Endothelial cell of umbilical vein (primary cell): Measurements from ENCODE around the gene PLBD2. TPM values are rescaled to one million over a fixed set of nuclear protein-coding genes. Genes with fewer than 3 reads are reported as not detected.

ENCODE experiments used
- BruUV-seq: library from RNA; stranded (reverse); fragments of 400-500 nt; replicated peaks from 2 replicates; lab custom pipeline; 2021; lab: Mats Ljungman, UMichigan
- CTCF ChIA-PET: fragments of 300-600, 350-600 bp; sonication (Branson Sonifier 250); formaldehyde crosslinking; loops from one replicate; lab custom pipeline; 2021; ENCODE audit warnings: antibody characterized with exemption, inconsistent platforms; lab: Charles Lee
- POLR2A ChIA-PET: fragments of 300-600, 350-600 bp; sonication (Branson Sonifier 250); formaldehyde crosslinking; loops from one replicate; lab custom pipeline; 2021; ENCODE audit warnings: antibody characterized with exemption, inconsistent platforms; lab: Charles Lee
- DNase-seq: peaks from one replicate; pipeline ENCODE4 v3.0.0-alpha.2; 2011; ENCODE audit warnings: low read depth, low spot score
- FAIRE-seq: peaks from 2 replicates; lab custom pipeline; 2011; peaks lifted over from hg19 to GRCh38; lab: Jason Lieb, UNC
- H2AFZ ChIP-seq: 2 replicates; pipeline ENCODE4 v1.6.0; 2012; ENCODE audit warnings: low read depth, low read length, control low read depth, inconsistent platforms
- H3K27ac ChIP-seq: 2 replicates; pipeline ENCODE4 v1.5.1; 2011; ENCODE audit warnings: low read depth, mild to moderate bottlenecking, control low read depth, low read length, moderate library complexity; ENCODE audit not compliant: insufficient read depth
- H3K27me3 ChIP-seq, 2 experiments: 2 replicates each; pipeline versions ENCODE4 v1.6.0 to v1.6.1; 2011; ENCODE audit warnings: low read length in 2 of 2, mixed read lengths in 1 of 2; ENCODE audit not compliant: control insufficient read depth in 2 of 2, insufficient read depth in 2 of 2
- H3K36me3 ChIP-seq, 2 experiments: 2 replicates in 1 of 2; 3 replicates in 1 of 2; pipeline ENCODE4 v1.5.1; 2011; ENCODE audit warnings: low read length in 2 of 2, mild to moderate bottlenecking in 1 of 2, moderate library complexity in 1 of 2; ENCODE audit not compliant: control insufficient read depth in 2 of 2, insufficient read depth in 2 of 2; ENCODE audit errors: extremely low read depth in 1 of 2
- H3K4me1 ChIP-seq: 3 replicates; pipeline ENCODE4 v1.5.1; 2011; ENCODE audit warnings: mild to moderate bottlenecking, low read length; ENCODE audit not compliant: control insufficient read depth, insufficient read depth; ENCODE audit errors: extremely low read depth
- H3K4me2 ChIP-seq: 2 replicates; pipeline ENCODE4 v1.6.1; 2011; ENCODE audit warnings: low read length, control low read depth, mixed read lengths; ENCODE audit not compliant: insufficient read depth
- H3K4me3 ChIP-seq, 3 experiments: fragments of 200-600 bp in 1 of 3; sonication (generic), shearing (Covaris generic) in 1 of 3; replicated peaks in 1 of 3; 2 replicates each; pipeline ENCODE4 v1.5.1; 2011 to 2016; ENCODE audit warnings: control low read depth in 3 of 3, low read length in 3 of 3, mild to moderate bottlenecking in 2 of 3, inconsistent platforms in 1 of 3, low read depth in 1 of 3, moderate library complexity in 1 of 3; ENCODE audit not compliant: insufficient read depth in 1 of 3
- H3K79me2 ChIP-seq: 2 replicates; pipeline ENCODE4 v1.6.0; 2012; ENCODE audit warnings: low read length, inconsistent platforms; ENCODE audit not compliant: control insufficient read depth, insufficient read depth
- H3K9ac ChIP-seq: replicated peaks from 2 replicates; pipeline ENCODE3; 2011; ENCODE audit warnings: low read length, control low read depth; ENCODE audit not compliant: insufficient read depth; ENCODE audit errors: extremely low read depth
- H3K9me1 ChIP-seq: replicated peaks from 3 replicates; pipeline ENCODE4 v1.6.0; 2011; ENCODE audit warnings: mild to moderate bottlenecking, low read length; ENCODE audit not compliant: control insufficient read depth, insufficient read depth; ENCODE audit errors: extremely low read depth
- H3K9me3 ChIP-seq: replicated peaks from 2 replicates; pipeline ENCODE4 v1.5.1; 2012; ENCODE audit warnings: low read length, inconsistent platforms; ENCODE audit not compliant: control insufficient read depth, insufficient read depth
- H4K20me1 ChIP-seq: replicated peaks from 2 replicates; pipeline ENCODE3; 2011; ENCODE audit warnings: mild to moderate bottlenecking, low read length; ENCODE audit not compliant: control insufficient read depth, insufficient read depth; ENCODE audit errors: extremely low read depth
- EZH2 ChIP-seq: IDR thresholded peaks from 2 replicates; pipeline ENCODE4 v1.6.1; 2012; ENCODE audit warnings: borderline replicate concordance, low read depth, mild to moderate bottlenecking, moderate library complexity, low read length, inconsistent platforms; ENCODE audit not compliant: severe bottlenecking
- FOS ChIP-seq: IDR thresholded peaks from 2 replicates; pipeline ENCODE4 v1.6.1; 2011; ENCODE audit warnings: mild to moderate bottlenecking, low read length, moderate library complexity, borderline replicate concordance; ENCODE audit not compliant: insufficient read depth
- GATA2 ChIP-seq: IDR thresholded peaks from 2 replicates; pipeline ENCODE4 v1.7.0; 2011; ENCODE audit warnings: low read depth, mild to moderate bottlenecking, moderate library complexity, mixed read lengths, low read length; ENCODE audit not compliant: insufficient read length, insufficient read depth
- JUN ChIP-seq: IDR thresholded peaks from 2 replicates; pipeline ENCODE4 v1.6.1; 2011; ENCODE audit warnings: borderline replicate concordance, low read depth; ENCODE audit not compliant: insufficient read length, insufficient read depth
- MYC ChIP-seq: IDR thresholded peaks from one replicate; pipeline ENCODE4 v1.6.1; 2011; ENCODE audit warnings: mild to moderate bottlenecking, low read depth, low read length
- POLR2A ChIP-seq: IDR thresholded peaks from 2 replicates; pipeline ENCODE4 v1.6.1; 2012; ENCODE audit warnings: low read depth, mild to moderate bottlenecking, control low read depth, low read length
- POLR2AphosphoS5 ChIP-seq: IDR thresholded peaks from 2 replicates; pipeline ENCODE4 v1.6.1; 2012; ENCODE audit warnings: low read depth, mild to moderate bottlenecking, control low read depth, low read length, moderate library complexity; ENCODE audit not compliant: insufficient read depth
- dilution Hi-C: fragments of 300-500 bp; cut with MboI; formaldehyde crosslinking; loops from one replicate; pipeline ENCODE4 v1.15.0; 2019; ENCODE audit warnings: low sequenced_read_pairs; ENCODE audit not compliant: extremely low pct_ligation_motif_present
- intact Hi-C: fragments of 100-400 bp; cut with micrococcal nuclease; formaldehyde crosslinking; loops from one replicate; pipeline ENCODE4 v1.10.0; 2022
- polyA plus RNA-seq, 4 experiments: library from polyadenylated mRNA; depleted of rRNA in 3 of 4; stranded (reverse) in 3 of 4; unstranded in 1 of 4; fragments of >200 nt; gene quantifications; 2 replicates each; pipeline versions ENCODE4 v1.2.1 to v1.2.3, GENCODE V29; 2011 to 2012; ENCODE audit warnings: missing spikeins in 1 of 4
- total RNA-seq: library from RNA; stranded (reverse); gene quantifications from 2 replicates; pipeline ENCODE4 v1.2.3, GENCODE V29; 2021
- TF ChIP-seq, protein P1 (sequence below): IDR thresholded peaks from 2 replicates; pipeline ENCODE4 v1.6.1; 2011; ENCODE audit not compliant: insufficient read depth, insufficient read length
- TF ChIP-seq, protein P2 (sequence below), 2 donors: IDR thresholded peaks; 1 replicate in 1 of 2; 2 replicates in 1 of 2; pipeline ENCODE4 v1.5.1; 2011; ENCODE audit warnings: low read length in 2 of 2, mild to moderate bottlenecking in 2 of 2, moderate library complexity in 2 of 2, control low read depth in 1 of 2, inconsistent platforms in 1 of 2, low read depth in 1 of 2; ENCODE audit not compliant: insufficient read depth in 1 of 2; ENCODE audit errors: extremely low read depth in 1 of 2

Gene PLBD2
- total and polyA plus RNA-seq, 2 donors (not counting 3 experiments of a cell fraction or from before 2014, with no cell fraction given) = 24.4 to 46.8 TPM

DNA sequence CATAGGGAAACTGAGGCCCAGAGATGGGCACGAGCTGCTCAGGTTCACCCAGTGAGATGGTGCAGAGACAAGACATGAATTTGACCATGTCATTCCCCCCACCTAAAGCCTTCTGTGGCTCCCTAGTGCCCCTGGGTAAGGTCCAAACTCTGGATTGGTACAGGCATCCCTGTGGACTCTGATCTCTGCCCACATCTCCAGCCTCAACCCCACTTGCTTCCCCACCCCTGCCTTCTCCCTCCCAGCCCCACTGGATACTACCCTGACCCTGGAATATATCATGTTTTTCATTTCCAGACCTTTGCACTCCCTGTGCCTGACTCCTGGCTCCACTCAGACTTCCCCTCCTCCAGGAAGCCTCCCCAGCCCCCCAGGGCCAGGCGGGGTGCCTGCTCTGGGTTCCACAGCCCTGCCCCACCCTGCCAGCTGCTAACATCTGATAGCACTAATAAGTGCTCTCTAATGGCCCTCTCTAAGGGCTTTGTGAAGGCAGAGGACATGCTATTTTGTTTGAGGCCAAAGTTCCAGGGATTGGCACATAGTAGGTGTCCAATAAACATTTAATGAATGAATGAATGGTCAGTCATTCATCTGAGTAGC is 62.7 kb downstream of the PLBD2 start:
- no peak overlapping the region for H3K4me2 ChIP-seq
- no peaks in the 10 kb centered on the region for H3K79me2 ChIP-seq
- peaks cover 7% of the 10 kb centered on the region for H3K4me1 ChIP-seq
- H3K27ac ChIP-seq = no peak overlapping the region
- TF ChIP-seq, protein P1, sequence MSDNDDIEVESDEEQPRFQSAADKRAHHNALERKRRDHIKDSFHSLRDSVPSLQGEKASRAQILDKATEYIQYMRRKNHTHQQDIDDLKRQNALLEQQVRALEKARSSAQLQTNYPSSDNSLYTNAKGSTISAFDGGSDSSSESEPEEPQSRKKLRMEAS = no peak
- TF ChIP-seq EZH2 = no peak
- TF ChIP-seq FOS = no peak
- TF ChIP-seq MYC = no peak
- TF ChIP-seq, protein P2, sequence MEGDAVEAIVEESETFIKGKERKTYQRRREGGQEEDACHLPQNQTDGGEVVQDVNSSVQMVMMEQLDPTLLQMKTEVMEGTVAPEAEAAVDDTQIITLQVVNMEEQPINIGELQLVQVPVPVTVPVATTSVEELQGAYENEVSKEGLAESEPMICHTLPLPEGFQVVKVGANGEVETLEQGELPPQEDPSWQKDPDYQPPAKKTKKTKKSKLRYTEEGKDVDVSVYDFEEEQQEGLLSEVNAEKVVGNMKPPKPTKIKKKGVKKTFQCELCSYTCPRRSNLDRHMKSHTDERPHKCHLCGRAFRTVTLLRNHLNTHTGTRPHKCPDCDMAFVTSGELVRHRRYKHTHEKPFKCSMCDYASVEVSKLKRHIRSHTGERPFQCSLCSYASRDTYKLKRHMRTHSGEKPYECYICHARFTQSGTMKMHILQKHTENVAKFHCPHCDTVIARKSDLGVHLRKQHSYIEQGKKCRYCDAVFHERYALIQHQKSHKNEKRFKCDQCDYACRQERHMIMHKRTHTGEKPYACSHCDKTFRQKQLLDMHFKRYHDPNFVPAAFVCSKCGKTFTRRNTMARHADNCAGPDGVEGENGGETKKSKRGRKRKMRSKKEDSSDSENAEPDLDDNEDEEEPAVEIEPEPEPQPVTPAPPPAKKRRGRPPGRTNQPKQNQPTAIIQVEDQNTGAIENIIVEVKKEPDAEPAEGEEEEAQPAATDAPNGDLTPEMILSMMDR (IDR thresholded peaks at IDR 0.05; ENCODE audit: extremely low read depth in 1 of 2, insufficient read depth in 1 of 2, low read depth in 1 of 2, low read length in 2 of 2) = no peak
- TF ChIP-seq POLR2A = no peak
- TF ChIP-seq GATA2 = no peak
- TF ChIP-seq POLR2AphosphoS5 = no peak
- TF ChIP-seq JUN = no peak
- intact Hi-C loops = no loop called here
- no peak overlapping the region for H2AFZ ChIP-seq
- H3K36me3 ChIP-seq = no peaks in the 10 kb centered on the region
- ChIA-PET POLR2A (interaction anchor here (0.7 kb wide), 1 partner anchor 102 kb away, joined by 3 read pairs; no protein-coding TSS in a partner anchor), CTCF (no interaction called here)
- no peak for DNase-seq
- dilution Hi-C loops = no loop called here
- no peaks in the 10 kb centered on the region for H4K20me1 ChIP-seq
- H3K4me3 ChIP-seq = no peak overlapping the region
- H3K9me1 ChIP-seq = no peaks in the 10 kb centered on the region
- H3K9ac ChIP-seq = no peak overlapping the region
- no TSS peak for BruUV-seq
- no peaks in the 10 kb centered on the region for H3K9me3 ChIP-seq
- H3K27me3 ChIP-seq = no peaks in the 10 kb centered on the region
- FAIRE-seq = no peak
